IPS-15b (cell line): ENCODE results near the gene FMN1.

Experiments
- H3K27me3 ChIP-seq: one replicate; pipeline ENCODE4 v1.6.1; 2013; ENCODE audit warnings: low read length; ENCODE audit not compliant: control insufficient read depth, insufficient read depth
- H3K36me3 ChIP-seq: one replicate; pipeline ENCODE4 v1.6.1; 2013; ENCODE audit warnings: low read length; ENCODE audit not compliant: control insufficient read depth, insufficient read depth
- H3K4me1 ChIP-seq: one replicate; pipeline ENCODE4 v1.6.1; 2013; ENCODE audit warnings: mild to moderate bottlenecking, low read length; ENCODE audit not compliant: control insufficient read depth, insufficient read depth
- H3K4me3 ChIP-seq: one replicate; pipeline ENCODE4 v1.5.1; 2013; ENCODE audit warnings: low read depth, low read length
- H3K9ac ChIP-seq: one replicate; pipeline ENCODE4 v1.6.1; 2013; ENCODE audit warnings: low read depth, mild to moderate bottlenecking, low read length
- H3K9me3 ChIP-seq: one replicate; pipeline ENCODE4 v1.6.1; 2013; ENCODE audit warnings: mild to moderate bottlenecking, low read length; ENCODE audit not compliant: control insufficient read depth, insufficient read depth

FMN1 gene

DNA sequence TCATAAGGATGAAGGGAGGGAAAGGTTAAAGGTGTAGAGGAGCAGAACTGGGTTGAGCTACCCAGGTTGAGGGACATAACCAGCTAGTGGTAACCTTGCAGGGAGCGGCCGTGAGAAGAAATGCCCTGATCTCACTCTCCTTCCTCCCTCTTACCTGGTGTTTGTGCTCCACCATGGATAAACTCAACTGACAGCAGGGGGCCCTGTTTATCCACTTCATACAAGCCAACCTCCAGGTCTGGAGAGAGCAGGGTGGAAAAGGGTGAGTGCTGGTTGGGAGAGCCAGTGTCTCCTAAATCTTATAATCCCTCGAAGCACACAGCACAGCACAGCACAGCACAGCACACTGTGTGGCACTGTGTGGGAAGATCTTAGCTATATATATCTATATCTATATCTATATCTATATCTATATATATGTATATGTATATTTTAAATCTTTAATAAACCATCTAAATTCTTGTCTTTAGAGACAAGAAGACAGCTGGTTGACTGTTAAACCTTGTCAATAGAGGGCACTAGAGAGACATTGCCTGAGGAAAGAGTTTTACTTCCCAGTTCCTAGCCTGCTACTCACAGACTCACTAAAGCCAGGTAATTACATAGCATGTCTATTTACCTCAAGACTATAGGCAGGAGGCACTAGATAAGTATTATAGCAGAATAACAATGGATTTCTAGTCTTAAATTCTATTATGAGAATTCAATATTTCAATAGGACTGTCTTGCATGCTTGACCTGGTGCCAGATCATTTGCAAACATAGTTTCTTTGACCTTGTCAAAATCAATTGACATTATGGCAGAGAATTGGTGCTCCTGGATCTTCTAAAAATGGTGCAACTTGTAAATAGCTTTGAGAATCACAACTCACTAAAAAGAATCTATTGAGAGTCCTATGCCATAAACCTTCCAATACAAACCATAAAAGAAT lies 21.7 kb upstream of the FMN1 start:
- Histone ChIP-seq H3K4me3 (no peak overlapping the region), H3K9me3 (no peaks in the 10 kb centered on the region), H3K9ac (no peak overlapping the region), H3K36me3 (no peaks in the 10 kb centered on the region), H3K27me3 (no peaks in the 10 kb centered on the region), H3K4me1 (no peaks in the 10 kb centered on the region)

DNA sequence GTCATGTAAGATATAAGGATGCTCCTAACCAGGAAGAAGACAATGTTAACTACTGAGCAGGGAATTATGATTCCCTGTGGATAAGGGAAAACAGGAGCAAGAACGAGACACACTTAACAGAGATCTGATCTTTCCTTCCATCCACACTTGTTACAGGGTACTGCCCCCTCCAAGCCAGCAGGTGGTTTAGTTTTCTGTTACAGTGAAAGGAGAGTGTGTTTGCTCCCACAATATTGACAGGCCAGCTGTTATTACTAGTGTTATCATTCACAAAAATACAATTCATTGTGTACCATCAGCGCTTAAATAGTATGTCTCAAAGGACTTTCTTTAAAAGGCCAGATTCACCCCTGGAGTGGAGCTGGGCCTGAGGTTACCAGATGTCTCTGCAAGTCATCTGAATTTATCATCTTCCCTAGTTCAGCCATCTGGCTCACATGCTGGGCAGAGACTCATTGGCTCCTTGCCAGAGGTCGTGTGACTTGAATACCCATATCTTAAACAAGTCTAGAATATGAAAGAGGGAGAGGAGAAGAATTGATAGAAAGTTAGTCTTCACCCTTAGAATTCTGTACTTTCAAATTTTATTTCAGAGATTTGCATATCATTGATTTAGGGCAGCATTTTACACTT lies 16.8 kb upstream of the FMN1 start:
- no peaks in the 10 kb centered on the region for H3K36me3 ChIP-seq
- H3K4me1 ChIP-seq = no peaks in the 10 kb centered on the region
- no peaks in the 10 kb centered on the region for H3K9me3 ChIP-seq
- H3K9ac ChIP-seq = no peak overlapping the region
- no peak overlapping the region for H3K4me3 ChIP-seq
- H3K27me3 ChIP-seq = no peaks in the 10 kb centered on the region

DNA sequence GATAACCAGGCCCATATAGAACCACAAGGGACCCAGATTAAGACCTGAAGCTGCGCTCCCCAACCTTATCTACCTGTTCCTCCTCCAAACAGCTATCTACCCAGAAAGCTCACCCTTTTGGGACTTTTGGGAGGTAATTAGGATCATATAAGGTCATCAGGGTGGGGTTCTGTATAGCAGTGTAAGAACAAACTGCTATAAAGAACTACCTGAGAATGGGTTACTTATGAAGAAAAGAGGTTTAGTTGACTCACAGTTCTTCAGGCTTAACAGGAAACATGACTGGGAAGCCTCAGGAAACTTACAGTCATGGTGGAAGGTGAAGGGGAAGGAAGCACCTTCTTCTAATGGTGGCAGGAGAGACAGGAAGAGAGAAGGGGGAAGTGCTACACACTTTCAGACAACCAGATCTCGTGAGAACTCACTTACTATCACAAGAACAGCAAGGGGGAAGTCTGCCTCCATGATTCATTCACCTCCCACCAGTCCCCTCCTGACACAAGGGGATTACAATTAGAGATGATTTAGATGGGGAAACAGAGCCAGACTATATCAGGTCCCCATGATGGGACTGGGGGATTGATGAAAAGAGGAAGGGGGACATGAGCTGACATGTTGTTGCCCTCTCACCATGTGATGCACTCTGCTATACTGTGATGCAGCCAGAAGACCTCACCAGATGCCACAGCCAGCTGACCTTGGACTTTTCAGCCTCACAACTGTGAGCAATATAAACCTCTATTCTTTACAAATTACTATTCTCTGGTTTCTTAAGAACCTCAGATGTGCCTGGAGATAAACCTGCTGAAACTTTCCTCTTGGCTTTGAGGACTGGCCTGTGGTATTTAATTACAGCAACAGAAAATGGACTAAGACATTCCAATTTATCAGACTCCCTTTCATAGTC lies 15.3 kb upstream of the FMN1 start:
- H3K4me1 ChIP-seq = no peaks in the 10 kb centered on the region
- H3K27me3 ChIP-seq = no peaks in the 10 kb centered on the region
- H3K9ac ChIP-seq = no peak overlapping the region
- no peak overlapping the region for H3K4me3 ChIP-seq
- H3K36me3 ChIP-seq = no peaks in the 10 kb centered on the region
- no peaks in the 10 kb centered on the region for H3K9me3 ChIP-seq

DNA sequence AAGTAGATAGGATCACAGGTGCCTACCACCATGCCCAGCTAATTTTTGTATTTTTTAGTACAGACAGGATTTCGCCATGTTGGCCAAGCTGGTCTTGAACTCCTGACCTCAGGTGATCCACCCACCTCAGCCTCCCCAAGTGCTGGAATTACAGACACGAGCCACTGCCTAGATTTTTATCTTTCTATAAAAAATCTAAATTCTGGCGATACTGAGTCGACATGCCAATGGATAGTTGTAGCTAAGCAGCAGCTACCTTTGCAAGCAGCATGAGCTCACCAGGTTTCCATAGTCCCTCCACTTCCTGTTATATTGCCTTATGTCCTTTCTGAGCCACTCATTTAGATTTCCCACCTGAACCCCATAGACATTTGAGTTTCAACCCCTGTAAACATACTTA lies 13.1 kb upstream of the FMN1 start:
- Histone ChIP-seq H3K9ac (no peak overlapping the region), H3K4me3 (no peak overlapping the region), H3K4me1 (no peaks in the 10 kb centered on the region), H3K36me3 (no peaks in the 10 kb centered on the region), H3K27me3 (no peaks in the 10 kb centered on the region), H3K9me3 (no peaks in the 10 kb centered on the region)

DNA sequence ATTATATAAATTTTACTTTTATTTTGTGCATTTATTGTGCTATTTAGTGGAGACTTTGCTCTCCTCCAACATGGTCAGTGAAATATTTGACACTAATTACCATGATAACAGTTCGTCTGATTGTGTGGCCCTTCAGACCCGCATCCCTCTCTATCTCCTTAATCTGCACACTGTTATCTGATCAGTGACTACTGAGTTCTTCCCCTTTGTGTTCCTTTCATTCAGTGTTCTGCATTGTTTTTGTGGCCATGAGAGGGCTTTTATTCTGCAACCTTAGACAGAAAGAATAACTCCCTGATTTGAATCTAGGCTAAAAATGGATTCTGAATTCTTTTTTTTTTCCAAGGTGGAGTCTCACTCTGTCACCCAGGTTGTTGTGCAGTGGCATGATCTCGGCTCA lies 11.9 kb upstream of the FMN1 start:
- H3K4me1 ChIP-seq = peaks cover 5% of the 10 kb centered on the region
- H3K9me3 ChIP-seq = no peaks in the 10 kb centered on the region
- no peaks in the 10 kb centered on the region for H3K36me3 ChIP-seq
- H3K4me3 ChIP-seq = no peak overlapping the region
- no peaks in the 10 kb centered on the region for H3K27me3 ChIP-seq
- H3K9ac ChIP-seq = no peak overlapping the region

DNA sequence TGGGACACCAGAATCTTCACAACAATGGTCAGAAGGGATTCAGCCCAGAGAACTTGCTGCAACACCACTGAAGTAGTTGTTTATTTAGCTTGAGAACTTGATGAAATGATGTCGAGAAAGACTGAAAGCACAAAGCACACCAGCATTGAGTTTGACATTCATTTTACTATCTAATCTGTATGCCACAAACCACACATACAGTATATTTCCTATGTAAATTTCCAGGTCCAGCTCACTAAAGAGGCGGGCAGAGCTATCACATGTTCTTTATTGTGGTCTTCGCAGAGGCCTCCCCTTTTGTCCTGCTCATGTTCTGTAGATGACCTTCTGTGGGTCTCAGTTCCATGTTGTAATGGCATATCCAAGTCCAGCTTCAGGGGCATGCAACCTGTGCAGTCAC lies 10.4 kb upstream of the FMN1 start:
- H3K27me3 ChIP-seq = no peaks in the 10 kb centered on the region
- H3K36me3 ChIP-seq = no peaks in the 10 kb centered on the region
- H3K9ac ChIP-seq = no peak overlapping the region
- peaks cover 7% of the 10 kb centered on the region for H3K4me1 ChIP-seq
- no peaks in the 10 kb centered on the region for H3K9me3 ChIP-seq
- H3K4me3 ChIP-seq = no peak overlapping the region

DNA sequence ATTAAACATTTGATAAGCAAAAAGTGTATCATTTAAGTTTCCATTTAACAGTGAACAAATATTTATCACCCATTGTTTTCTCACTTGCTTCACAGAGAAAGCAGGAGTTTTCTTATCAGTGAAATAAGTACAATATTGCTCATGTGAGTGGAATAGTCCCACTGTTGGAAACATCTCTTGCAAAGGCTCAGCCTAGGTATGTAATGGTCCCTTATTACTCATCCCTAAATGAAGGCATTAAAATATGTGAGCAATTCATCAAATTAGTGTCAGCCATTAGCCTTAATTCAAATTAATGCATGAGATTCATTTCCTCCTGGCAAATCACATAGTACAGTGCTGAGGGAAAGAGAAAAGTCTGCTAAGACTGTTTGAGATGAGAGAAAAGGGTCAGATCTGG lies 9.6 kb upstream of the FMN1 start:
- no peak overlapping the region for H3K9ac ChIP-seq
- no peaks in the 10 kb centered on the region for H3K36me3 ChIP-seq
- peaks cover 7% of the 10 kb centered on the region for H3K4me1 ChIP-seq
- no peaks in the 10 kb centered on the region for H3K27me3 ChIP-seq
- no peaks in the 10 kb centered on the region for H3K9me3 ChIP-seq
- H3K4me3 ChIP-seq = no peak overlapping the region

DNA sequence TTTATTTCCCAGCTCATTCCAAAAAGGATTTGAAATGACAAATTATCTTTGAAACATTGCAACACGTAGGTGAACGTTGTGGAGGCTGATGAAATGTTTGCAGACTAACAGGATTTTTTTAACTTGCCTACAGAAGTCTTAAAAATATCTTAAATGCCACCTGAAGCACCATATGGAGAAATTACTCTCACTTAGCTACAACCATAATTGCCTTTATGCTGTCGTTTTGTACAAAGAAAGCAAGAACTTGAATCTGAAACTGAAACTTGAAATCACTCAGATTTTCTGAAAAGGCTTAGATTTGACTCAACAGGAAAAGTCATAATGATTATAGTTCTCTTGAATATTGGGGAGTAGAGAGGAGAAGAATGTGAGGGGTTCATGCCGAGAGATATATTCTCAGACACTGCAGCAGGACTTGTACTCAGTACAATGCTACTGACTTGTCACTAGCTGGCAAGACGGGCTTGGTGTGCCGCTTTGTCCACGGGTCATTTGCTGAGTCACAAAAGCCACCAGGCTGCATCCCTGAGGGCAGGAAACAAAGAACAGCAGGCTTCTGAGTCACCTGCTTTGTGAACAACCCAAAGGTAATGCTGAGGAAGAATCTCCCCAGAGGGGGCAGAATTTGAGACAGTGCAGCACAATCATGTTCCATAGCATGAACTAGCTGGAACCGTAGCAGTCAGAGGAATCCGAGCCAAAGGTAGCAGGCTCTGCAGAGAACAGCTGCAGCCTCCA lies 7.1 kb upstream of the FMN1 start:
- no peak overlapping the region for H3K4me3 ChIP-seq
- no peak overlapping the region for H3K9ac ChIP-seq
- H3K9me3 ChIP-seq = no peaks in the 10 kb centered on the region
- H3K4me1 ChIP-seq = peaks cover 7% of the 10 kb centered on the region
- no peaks in the 10 kb centered on the region for H3K27me3 ChIP-seq
- no peaks in the 10 kb centered on the region for H3K36me3 ChIP-seq

DNA sequence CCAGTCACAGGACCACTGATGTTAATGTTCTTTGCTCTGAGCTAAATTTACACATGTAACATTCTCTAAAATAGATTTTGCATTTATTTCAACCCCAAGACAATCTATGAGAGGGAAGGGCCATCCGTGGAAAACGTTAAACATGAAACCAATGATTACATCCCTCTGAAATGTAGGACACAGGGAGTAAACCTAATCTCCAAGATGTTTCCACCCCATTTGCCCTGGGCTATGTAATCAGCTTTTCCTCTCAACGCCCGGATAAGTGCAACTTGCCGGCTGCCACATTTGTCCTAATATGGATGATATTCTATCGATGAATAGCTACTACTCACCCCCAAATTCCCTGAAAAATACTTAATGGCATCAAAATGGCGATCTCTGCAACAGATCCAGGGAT lies 6.4 kb upstream of the FMN1 start:
- Histone ChIP-seq H3K27me3 (peaks cover 5% of the 10 kb centered on the region), H3K9me3 (no peaks in the 10 kb centered on the region), H3K4me3 (no peak overlapping the region), H3K9ac (no peak overlapping the region), H3K36me3 (no peaks in the 10 kb centered on the region), H3K4me1 (peaks cover 7% of the 10 kb centered on the region)

DNA sequence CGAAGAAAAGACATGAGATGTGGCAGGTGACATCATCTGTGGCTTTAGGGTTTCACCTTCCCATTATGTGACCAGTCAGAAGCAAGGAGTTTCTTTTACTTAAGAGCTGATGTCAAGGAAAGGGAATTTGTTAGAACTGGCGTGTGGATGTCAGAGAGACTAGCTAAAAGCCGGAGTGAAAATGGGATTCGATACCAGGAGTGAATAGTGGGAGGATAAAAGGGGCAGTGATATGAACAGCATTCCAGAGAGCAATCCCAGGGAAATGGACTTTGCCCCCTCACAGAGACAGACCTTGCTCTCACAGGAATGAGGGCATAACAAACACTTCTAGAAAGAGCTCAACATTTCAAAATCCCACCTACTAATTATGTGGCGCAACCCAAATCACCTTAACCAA lies 5.9 kb upstream of the FMN1 start:
- no peaks in the 10 kb centered on the region for H3K36me3 ChIP-seq
- peaks cover 5% of the 10 kb centered on the region for H3K27me3 ChIP-seq
- H3K4me3 ChIP-seq = no peak overlapping the region
- H3K9ac ChIP-seq = no peak overlapping the region
- H3K9me3 ChIP-seq = no peaks in the 10 kb centered on the region
- H3K4me1 ChIP-seq = peaks cover 7% of the 10 kb centered on the region

DNA sequence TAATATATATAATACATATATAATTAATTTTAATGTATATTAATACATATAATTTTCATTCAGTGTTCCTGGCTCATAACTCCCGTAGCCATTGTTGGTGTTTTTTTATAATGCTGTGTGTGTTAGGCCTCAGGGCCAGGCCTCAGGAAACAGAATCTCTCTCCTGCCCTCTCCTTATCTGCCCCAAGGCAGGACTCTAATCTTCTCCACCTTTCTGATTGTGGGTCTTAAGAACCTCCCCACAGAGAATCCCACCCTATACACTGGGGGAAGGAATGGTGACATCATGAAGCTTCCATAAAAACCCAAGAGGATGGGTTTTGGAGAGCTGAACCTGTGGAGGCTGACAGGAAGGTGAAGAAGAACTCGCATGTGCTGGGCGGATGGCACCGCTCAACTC lies 4.0 kb upstream of the FMN1 start:
- Histone ChIP-seq H3K4me1 (peaks cover 8% of the 10 kb centered on the region), H3K36me3 (no peaks in the 10 kb centered on the region), H3K9me3 (no peaks in the 10 kb centered on the region), H3K4me3 (no peak overlapping the region), H3K9ac (no peak overlapping the region), H3K27me3 (peaks cover 6% of the 10 kb centered on the region)
